Spinal cord (tissue), 10 donors: ENCODE results near the gene UST. TPM values are rescaled to one million over a fixed set of nuclear protein-coding genes. Genes with fewer than 3 reads are reported as not detected.
"Not testable (repeated sequence)": the region's sequence is repeated elsewhere in the genome, so short reads cannot be mapped to it uniquely, and the experiment has no call there.

ENCODE experiments used
- DNase-seq, 6 donors: peaks; one replicate each; pipeline versions ENCODE4 v3.0.0 to v3.0.0-alpha.2; 2013 to 2015; ENCODE audit warnings: low spot score in 6 of 6, low read depth in 4 of 6
- H3K27ac ChIP-seq: one replicate; pipeline ENCODE4 v1.5.1; 2013; ENCODE audit warnings: low read depth, low read length, control low read depth
- H3K27me3 ChIP-seq: one replicate; pipeline ENCODE4 v1.6.1; 2013; ENCODE audit warnings: low read length; ENCODE audit not compliant: control insufficient read depth, insufficient read depth
- H3K36me3 ChIP-seq: one replicate; pipeline ENCODE4 v1.6.1; 2013; ENCODE audit warnings: low read length; ENCODE audit not compliant: control insufficient read depth, insufficient read depth
- H3K4me1 ChIP-seq: one replicate; pipeline ENCODE4 v1.6.1; 2013; ENCODE audit warnings: low read length; ENCODE audit not compliant: control insufficient read depth, insufficient read depth
- H3K4me3 ChIP-seq: one replicate; pipeline ENCODE4 v1.5.1; 2013; ENCODE audit warnings: low read depth, low read length, control low read depth
- H3K9me3 ChIP-seq: one replicate; pipeline ENCODE4 v1.6.1; 2013; ENCODE audit warnings: low read length; ENCODE audit not compliant: control insufficient read depth, insufficient read depth
- WGBS: methylation state at CpG from one replicate; pipeline ENCODE4 v1.1.5; 2013; ENCODE audit warnings: missing lambda C conversion rate; ENCODE audit not compliant: insufficient coverage; 5-methylcytosine and 5-hydroxymethylcytosine counted together
- polyA plus RNA-seq, 2 donors: library from polyadenylated mRNA; unstranded; fragments of 120-200 nt; gene quantifications; one replicate each; pipeline ENCODE4 v1.2.1, GENCODE V29; 2013; ENCODE audit not compliant: insufficient read length in 2 of 2
- total RNA-seq, 2 donors: library from RNA; depleted of rRNA in 1 of 2; stranded (reverse); fragments of 120-200 nt in 1 of 2; fragments of >200 nt in 1 of 2; gene quantifications; one replicate each; pipeline versions ENCODE4 v1.2.3 to v1.2.4, GENCODE V29; 2013 to 2014
- donor health status: healthy.

The UST gene
- total and polyA plus RNA-seq, 4 donors: 21.5 to 28.9 (median 23.5) TPM

DNA sequence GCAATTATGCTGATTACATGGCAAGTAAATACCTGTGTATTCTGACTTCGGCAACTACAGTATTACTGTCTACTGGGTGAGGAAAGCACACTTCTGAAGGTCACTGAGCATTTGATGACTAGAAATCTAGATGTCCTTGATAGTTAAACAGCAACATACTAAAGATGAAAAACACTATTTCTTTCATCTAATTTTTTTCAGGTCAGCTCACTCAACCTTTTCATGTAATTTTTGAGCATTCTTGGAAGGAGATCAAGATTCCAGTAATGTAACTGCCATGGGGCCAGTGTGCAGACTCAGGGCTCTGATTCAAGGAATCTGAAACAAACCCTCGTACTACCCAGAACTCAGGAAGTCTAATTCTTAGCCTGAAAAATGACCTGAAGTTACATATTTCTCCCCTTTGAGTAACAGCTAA lies 348.1 kb downstream of the UST start:
- Histone ChIP-seq H3K9me3 (no peaks in the 10 kb centered on the region), H3K27me3 (no peaks in the 10 kb centered on the region), H3K36me3 (no peaks in the 10 kb centered on the region), H3K4me3 (no peak overlapping the region), H3K27ac (peak overlapping the region; percentile 33), H3K4me1 (peaks cover 13% of the 10 kb centered on the region)
- no peak for DNase-seq
- WGBS: no CpG with 5 or more reads among the region's 2 CpGs

DNA sequence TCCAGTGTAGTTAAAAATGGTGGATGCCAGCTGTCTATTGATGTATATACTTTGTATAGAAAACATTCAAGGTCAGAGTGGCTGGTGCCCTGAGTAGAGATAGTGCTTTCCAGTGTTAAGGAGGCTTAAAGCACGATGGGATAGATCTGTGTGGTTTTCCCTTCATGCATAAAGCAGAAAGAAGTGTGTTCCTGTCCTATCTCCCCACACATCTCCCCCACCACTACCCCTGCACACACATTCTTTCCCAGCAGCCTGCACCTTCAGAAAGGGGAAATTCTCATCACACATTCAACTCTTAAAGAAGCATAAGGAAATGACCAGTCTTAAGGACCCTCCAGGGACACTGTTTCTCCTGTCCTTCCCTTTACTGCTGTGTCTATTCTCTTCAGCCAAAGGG lies 349.0 kb downstream of the UST start:
- WGBS: no CpG with 5 or more reads among the region's 1 CpG
- H3K36me3 ChIP-seq: no peaks in the 10 kb centered on the region
- H3K27me3 ChIP-seq: no peaks in the 10 kb centered on the region

DNA sequence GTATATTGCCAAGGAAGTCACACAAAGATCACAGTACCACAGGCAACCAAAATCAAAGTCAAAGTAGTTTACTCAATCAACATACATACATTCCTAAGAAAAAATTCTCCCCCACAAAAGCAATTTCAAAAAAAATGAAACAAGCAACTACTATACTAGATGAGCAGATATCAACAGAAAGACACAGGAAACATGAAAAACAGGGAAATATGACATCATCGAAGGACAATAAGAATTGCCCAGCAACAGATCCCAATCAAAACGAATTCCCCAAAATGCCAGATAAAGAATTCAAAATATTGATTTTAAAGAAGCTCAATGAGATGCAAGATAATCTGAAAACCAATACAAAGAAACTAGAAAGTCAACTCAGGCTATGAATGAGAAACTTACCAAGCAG lies 351.0 kb downstream of the UST start:
- no CpG with 5 or more reads among the region's 2 CpGs for WGBS
- H3K36me3 ChIP-seq: no peaks in the 10 kb centered on the region
- no peaks in the 10 kb centered on the region for H3K9me3 ChIP-seq
- DNase-seq: no peak
- peaks cover 9% of the 10 kb centered on the region for H3K4me1 ChIP-seq
- H3K4me3 ChIP-seq: no peak overlapping the region
- H3K27ac ChIP-seq: no peak overlapping the region
- H3K27me3 ChIP-seq: no peaks in the 10 kb centered on the region

More for the DNA sequence above, 349.0 kb downstream of the UST start:
- H3K9me3 ChIP-seq: no peaks in the 10 kb centered on the region
- no peak overlapping the region for H3K4me3 ChIP-seq
- H3K27ac ChIP-seq: no peak overlapping the region
- DNase-seq: no peak
- H3K4me1 ChIP-seq: peaks cover 10% of the 10 kb centered on the region

DNA sequence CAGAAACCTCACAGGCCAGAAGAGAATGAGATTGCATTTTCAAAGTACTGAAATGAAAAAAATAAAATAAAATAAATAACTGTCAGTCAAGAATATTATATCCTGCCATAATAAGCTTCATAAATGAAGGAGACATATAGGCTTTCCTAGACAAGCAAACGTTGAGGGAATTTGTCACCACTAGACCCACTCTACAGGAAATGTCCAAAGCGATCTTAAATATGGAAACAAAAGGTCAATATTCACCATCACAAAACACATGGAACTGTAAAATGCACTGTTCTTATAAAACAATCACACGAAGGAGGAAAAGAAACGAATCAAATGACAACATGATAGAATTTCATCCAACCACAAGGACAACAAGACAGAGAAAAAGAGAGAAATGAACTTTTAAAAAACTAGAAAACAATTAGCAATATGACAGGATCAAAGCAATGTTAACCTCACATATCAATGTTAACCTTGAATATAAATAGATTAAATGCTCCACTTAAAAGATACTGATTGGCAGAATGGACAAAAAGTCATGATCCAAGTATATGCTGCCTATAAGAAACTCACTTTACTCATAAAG lies 352.0 kb downstream of the UST start:
- 67% methylated on average over 1 of the region's 4 CpGs for WGBS
- Histone ChIP-seq H3K36me3 (no peaks in the 10 kb centered on the region), H3K9me3 (no peaks in the 10 kb centered on the region), H3K4me3 (no peak overlapping the region), H3K27me3 (no peaks in the 10 kb centered on the region), H3K4me1 (peaks cover 4% of the 10 kb centered on the region), H3K27ac (no peak overlapping the region)
- DNase-seq: no peak

DNA sequence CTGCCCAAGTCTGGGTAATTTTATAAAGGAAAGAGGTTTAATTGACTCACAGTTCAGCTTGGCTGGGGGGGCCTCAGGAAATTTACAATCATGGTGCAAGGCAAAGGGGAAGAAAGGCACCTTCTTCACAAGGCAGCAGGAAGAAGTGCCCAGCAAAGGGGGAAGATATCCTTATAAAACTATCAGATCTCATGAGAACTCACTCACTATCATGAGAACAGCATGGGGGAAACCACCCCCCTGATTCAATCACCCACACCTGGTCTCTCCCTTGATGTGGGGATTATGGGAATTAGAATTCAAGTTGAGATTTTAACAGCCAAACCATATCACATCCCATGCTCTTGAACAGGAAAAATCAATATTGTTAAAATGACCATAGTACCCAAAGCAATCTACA lies 355.5 kb downstream of the UST start:
- H3K4me3 ChIP-seq: no peak overlapping the region
- peaks cover 4% of the 10 kb centered on the region for H3K4me1 ChIP-seq
- H3K36me3 ChIP-seq: no peaks in the 10 kb centered on the region
- no peaks in the 10 kb centered on the region for H3K9me3 ChIP-seq
- no peaks in the 10 kb centered on the region for H3K27me3 ChIP-seq
- H3K27ac ChIP-seq: no peak overlapping the region
- no peak for DNase-seq

DNA sequence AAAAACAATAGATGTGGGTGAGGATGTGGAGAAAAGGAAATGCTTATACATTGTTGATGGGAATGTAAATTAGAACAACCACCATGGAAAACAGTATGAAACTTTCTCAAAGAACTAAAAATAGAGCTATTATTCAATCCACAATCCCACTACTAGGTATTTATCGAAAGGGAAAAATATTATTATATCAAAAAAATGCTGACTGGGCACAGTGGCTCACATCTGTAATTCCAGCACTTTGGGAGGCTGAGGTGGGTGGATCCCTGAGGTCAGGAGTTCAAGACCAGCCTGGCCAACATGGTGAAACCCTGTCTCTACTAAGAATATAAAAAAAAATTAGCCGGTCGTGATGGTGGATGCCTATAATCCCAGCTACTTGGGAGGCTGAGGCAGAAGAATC lies 357.1 kb downstream of the UST start:
- H3K36me3 ChIP-seq: not testable (repeated sequence)
- WGBS: 100% methylated on average over 2 of the region's 3 CpGs

DNA sequence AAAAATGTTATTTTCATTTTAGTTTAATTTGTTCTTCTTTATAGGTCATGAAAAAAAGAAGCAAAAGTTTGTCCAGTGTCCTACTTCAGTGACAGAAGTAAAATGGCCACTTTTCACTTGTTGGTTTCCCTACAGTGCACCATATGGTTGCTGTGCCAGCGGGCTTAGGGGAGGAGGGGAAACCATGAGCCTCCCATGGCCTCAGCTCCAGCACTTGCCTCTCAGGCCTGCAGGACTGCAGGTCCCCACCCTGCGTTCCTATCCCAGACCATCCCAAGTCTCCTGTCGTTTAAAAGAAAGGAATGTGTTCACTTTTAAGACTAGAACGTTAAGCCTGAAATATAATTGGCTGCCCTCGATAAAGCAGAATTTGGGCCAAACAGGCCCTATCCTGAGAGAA lies 360.7 kb downstream of the UST start:
- H3K4me3 ChIP-seq: no peak overlapping the region
- no CpG with 5 or more reads among the region's 5 CpGs for WGBS
- peak in 3 of 6 donors; percentile 23 to 57 (median 43) for DNase-seq
- no peaks in the 10 kb centered on the region for H3K27me3 ChIP-seq
- peak overlapping the region; percentile 85 for H3K27ac ChIP-seq
- H3K36me3 ChIP-seq: no peaks in the 10 kb centered on the region
- H3K9me3 ChIP-seq: no peaks in the 10 kb centered on the region
- peaks cover 21% of the 10 kb centered on the region for H3K4me1 ChIP-seq

More for the DNA sequence above, 357.1 kb downstream of the UST start:
- DNase-seq, H3K27me3 ChIP-seq, H3K4me3 ChIP-seq, H3K27ac ChIP-seq, H3K9me3 ChIP-seq: not testable (repeated sequence)
- peaks cover 21% of the 10 kb centered on the region for H3K4me1 ChIP-seq

DNA sequence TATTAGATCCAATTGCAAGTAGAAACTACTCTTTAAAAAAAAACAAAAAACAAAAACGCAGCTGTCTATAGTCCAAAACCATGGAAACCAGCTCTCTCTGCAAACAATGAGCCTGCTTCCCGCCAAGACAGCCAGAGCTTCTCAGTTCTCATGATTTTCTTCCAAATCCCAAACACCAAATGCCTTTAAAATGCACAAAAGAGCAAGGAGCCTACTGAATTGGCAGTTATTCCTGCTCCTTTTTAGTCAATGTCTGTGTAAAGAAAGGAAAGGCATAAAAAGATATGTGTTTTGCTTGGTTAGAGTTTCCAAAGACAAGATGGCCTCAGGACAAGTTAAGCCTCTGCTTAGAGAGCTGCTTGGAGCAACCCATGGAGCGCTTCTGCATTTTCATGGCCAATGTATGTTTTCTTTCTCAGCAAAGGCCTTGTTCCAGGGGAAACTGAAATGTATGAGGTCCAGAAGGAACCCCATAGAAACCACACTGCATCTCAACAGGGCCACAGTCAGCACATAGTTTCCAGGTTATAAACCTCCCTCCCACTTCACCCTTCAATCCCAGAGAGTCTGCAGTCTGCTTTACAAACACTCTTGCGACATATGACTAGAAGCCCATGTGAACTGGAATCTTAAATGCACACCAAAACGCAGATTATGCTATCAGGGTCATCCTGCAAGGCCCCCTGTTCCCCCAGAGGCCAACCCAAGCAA lies 361.4 kb downstream of the UST start:
- 51% methylated on average over 5 of the region's 5 CpGs for WGBS
- H3K27me3 ChIP-seq: no peaks in the 10 kb centered on the region
- H3K27ac ChIP-seq: peak overlapping the region; percentile 85
- peak; percentile 50 to 92 (median 70) for DNase-seq
- H3K9me3 ChIP-seq: no peaks in the 10 kb centered on the region
- peaks cover 21% of the 10 kb centered on the region for H3K4me1 ChIP-seq
- no peak overlapping the region for H3K4me3 ChIP-seq
- H3K36me3 ChIP-seq: no peaks in the 10 kb centered on the region

DNA sequence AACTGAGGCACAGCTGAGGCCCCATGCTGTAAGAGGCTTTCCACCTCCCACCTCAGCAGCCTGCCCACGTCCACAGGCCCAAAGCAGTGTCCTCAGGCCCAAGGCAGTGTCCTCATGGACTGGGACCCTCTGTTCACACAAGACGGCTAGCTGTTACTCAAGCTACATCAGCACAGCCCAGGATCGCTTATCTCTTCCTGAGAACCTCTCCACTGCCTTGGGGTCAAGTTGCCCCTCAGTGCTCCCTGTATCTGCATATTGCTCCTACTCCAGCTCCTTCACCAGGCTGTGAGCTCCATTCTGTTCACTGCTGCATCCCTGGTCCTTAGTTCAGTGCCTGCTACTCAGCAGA lies 361.9 kb downstream of the UST start:
- no peaks in the 10 kb centered on the region for H3K27me3 ChIP-seq
- DNase-seq: no peak
- no peak overlapping the region for H3K4me3 ChIP-seq
- H3K9me3 ChIP-seq: no peaks in the 10 kb centered on the region
- no peaks in the 10 kb centered on the region for H3K36me3 ChIP-seq
- peak overlapping the region; percentile 85 for H3K27ac ChIP-seq
- WGBS: 88% methylated on average over 3 of the region's 3 CpGs
- H3K4me1 ChIP-seq: peaks cover 25% of the 10 kb centered on the region

DNA sequence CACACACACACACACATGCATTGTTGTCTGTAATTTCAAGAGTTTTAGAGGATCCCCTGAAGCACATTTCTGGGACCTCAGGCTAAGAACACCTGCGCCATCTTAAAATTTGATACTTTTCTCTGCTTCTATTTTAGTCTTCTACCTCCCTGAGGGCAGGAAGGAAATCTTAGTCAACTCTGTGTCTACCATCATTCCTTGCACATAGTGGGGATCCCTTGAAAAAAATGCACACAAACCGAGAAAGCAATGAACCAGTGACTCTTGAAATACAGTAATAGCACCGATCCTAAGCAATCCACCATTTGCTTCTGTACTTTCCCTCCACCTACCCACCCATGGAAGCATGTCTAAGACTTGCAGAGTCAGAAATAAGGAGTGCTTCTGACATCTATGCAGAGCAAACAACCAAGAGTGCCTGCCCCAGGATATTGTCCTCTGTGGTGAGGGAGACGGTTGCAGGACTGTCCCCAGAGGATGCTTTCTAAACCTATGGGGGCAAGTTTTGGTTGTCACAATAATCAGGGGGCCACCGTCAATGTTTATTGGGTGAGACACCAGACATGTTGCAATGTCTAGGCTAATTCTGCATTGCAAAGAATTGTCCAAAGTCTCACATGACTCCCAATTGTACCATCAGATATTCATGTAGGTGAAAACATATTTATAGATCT lies 362.7 kb downstream of the UST start:
- Histone ChIP-seq H3K4me1 (peaks cover 31% of the 10 kb centered on the region), H3K27ac (peak overlapping the region; percentile 85), H3K27me3 (no peaks in the 10 kb centered on the region), H3K4me3 (no peak overlapping the region), H3K9me3 (no peaks in the 10 kb centered on the region), H3K36me3 (no peaks in the 10 kb centered on the region)
- WGBS: 97% methylated on average over 4 of the region's 5 CpGs
- DNase-seq: no peak
